ENCODE results near the gene CREBBP. TPM values are rescaled to one million over a fixed set of nuclear protein-coding genes. Genes with fewer than 3 reads are reported as not detected.
"Not testable (repeated sequence)": the region's sequence is repeated elsewhere in the genome, so short reads cannot be mapped to it uniquely, and the experiment has no call there.

CREBBP gene
- total RNA-seq, 1 donor = 26.6 TPM

GRCh38 chr16:3912897-3913296 is 32.4 kb upstream of the CREBBP start:
- TF ChIP-seq, protein P1, sequence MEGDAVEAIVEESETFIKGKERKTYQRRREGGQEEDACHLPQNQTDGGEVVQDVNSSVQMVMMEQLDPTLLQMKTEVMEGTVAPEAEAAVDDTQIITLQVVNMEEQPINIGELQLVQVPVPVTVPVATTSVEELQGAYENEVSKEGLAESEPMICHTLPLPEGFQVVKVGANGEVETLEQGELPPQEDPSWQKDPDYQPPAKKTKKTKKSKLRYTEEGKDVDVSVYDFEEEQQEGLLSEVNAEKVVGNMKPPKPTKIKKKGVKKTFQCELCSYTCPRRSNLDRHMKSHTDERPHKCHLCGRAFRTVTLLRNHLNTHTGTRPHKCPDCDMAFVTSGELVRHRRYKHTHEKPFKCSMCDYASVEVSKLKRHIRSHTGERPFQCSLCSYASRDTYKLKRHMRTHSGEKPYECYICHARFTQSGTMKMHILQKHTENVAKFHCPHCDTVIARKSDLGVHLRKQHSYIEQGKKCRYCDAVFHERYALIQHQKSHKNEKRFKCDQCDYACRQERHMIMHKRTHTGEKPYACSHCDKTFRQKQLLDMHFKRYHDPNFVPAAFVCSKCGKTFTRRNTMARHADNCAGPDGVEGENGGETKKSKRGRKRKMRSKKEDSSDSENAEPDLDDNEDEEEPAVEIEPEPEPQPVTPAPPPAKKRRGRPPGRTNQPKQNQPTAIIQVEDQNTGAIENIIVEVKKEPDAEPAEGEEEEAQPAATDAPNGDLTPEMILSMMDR (IDR thresholded peaks at IDR 0.05; ENCODE audit: insufficient read depth, low read length) = no peak
- no peak for DNase-seq (ENCODE audit: low read depth)
- no peak overlapping the region for H3K4me3 ChIP-seq (ENCODE audit: low read depth, low read length)

DNA sequence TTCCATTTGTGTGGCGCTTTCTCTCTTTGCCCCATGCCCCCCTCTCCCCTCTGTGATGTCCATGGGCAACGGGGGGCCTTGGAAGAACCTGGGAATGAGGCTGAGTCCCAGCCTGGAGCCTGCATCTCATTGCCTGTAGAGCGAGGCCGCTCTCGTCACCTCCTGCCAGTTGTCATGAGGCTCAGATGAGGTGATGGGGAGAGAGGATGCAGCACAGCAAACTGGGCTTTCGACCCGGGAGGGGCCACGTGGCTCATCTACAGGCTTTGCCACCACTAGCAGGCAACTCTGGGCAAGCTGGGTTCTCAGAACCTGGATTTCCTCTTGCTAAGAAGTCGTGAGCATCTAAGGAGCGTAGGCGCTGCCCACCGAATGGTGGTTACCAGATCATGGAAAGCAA is 31.9 kb upstream of the CREBBP start:
- no peak for DNase-seq (ENCODE audit: low read depth)
- H3K4me3 ChIP-seq (ENCODE audit: low read depth, low read length) = no peak overlapping the region
- TF ChIP-seq, protein P1 (IDR thresholded peaks at IDR 0.05; ENCODE audit: insufficient read depth, low read length) = no peak

DNA sequence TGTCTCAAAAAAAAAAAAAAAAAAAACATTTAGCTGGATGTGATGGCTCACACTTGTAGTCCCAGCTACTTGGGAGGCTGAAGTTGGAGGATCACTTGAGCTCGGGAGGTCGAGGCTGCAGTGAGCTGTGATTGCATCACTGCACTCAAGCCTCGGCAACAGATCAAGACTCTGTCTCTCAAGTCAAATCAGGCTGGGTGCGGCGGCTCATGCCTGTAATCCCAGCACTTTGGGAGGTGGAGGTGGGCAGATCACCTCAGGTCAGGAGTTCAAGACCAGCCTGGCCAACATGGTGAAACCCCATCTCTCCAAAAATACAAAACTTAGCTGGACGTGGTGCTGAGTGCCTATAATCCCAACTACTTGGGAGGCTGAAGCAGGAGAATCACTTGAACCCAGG is 31.2 kb upstream of the CREBBP start:
- not testable (repeated sequence) for DNase-seq (ENCODE audit: low read depth); H3K4me3 ChIP-seq (ENCODE audit: low read depth, low read length)

- H3K4me3 ChIP-seq (ENCODE audit: low read depth, low read length) = no peak overlapping the region
- TF ChIP-seq, protein P1 (IDR thresholded peaks at IDR 0.05; ENCODE audit: insufficient read depth, low read length) = no peak
- no peak for DNase-seq (ENCODE audit: low read depth)
Observed at GRCh38 chr16:3909791-3910583, 29.5 kb upstream of the CREBBP start.

GRCh38 chr16:3908951-3909437 is 28.5 kb upstream of the CREBBP start:
- no peak overlapping the region for H3K4me3 ChIP-seq (ENCODE audit: low read depth, low read length)
- TF ChIP-seq, protein P1 (IDR thresholded peaks at IDR 0.05; ENCODE audit: insufficient read depth, low read length) = no peak
- DNase-seq (ENCODE audit: low read depth) = no peak

DNA sequence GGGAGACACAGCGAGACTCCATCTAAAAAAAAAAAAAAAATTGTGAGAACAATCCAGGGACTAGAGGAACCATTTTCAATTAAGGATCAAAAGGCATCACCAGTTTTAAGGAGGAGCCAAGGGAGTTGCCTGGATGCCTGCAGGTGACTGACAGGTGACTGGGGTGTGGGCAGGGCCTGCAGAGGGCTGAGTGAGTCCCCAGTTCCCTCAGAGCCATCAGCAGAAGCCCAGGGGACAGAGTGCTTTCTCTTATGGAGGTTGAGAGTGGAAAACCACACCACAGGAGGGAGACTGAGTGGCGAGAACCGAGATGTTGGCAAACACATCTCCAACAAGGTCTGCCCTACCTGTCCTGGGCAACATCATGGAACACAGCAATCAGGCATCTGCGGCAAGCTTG is 27.1 kb upstream of the CREBBP start:
- TF ChIP-seq, protein P1 (IDR thresholded peaks at IDR 0.05; ENCODE audit: insufficient read depth, low read length) = no peak
- H3K4me3 ChIP-seq (ENCODE audit: low read depth, low read length) = no peak overlapping the region

DNA sequence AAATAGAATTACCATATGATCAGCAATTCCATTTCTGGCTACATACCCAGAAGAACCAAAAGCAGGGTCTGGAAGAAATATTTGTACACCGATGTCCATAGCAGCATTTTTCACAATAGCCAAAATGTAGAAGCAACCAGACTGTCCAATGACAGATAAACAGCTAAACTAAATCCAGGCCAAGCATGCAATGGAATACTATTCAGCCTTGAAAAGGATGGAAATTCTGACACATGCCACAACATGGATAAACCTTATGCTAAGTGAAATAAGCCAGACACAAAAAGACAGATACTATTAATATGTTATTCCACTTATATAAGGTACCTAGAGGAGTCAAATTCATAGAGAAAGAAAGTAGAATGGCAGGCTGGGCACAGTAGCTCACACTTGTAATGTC is 25.9 kb upstream of the CREBBP start:
- TF ChIP-seq, protein P1 (IDR thresholded peaks at IDR 0.05; ENCODE audit: insufficient read depth, low read length) = no peak
- no peak overlapping the region for H3K4me3 ChIP-seq (ENCODE audit: low read depth, low read length)
- DNase-seq (ENCODE audit: low read depth) = no peak

More for the DNA sequence above, 27.1 kb upstream of the CREBBP start:
- DNase-seq (ENCODE audit: low read depth) = no peak
